ENCODE measurements around the gene ERCC5. TPM values are rescaled to one million over a fixed set of nuclear protein-coding genes. Genes with fewer than 3 reads are reported as not detected.

The ERCC5 gene
- total and polyA plus RNA-seq, 2 donors (not counting 1 experiment from before 2014, with no cell fraction given) = 36.6 to 78.9 TPM

GRCh38 chr13:102904408-102904862 lies 58.6 kb downstream of the ERCC5 start:
- Histone ChIP-seq H4K20me1 (ENCODE audit: control insufficient read depth, extremely low read depth, insufficient read depth, low read length) (no peaks in the 10 kb centered on the region), H3K27ac (ENCODE audit: insufficient read depth, low read length) (no peak overlapping the region), H2AFZ (ENCODE audit: low read length) (no peak overlapping the region), H3K4me1 (ENCODE audit: control insufficient read depth, extremely low read depth, insufficient read depth, low read length) (no peaks in the 10 kb centered on the region), H3K27me3 (ENCODE audit: control insufficient read depth, insufficient read depth, low read length) (no peaks in the 10 kb centered on the region), H3K36me3 (ENCODE audit: control insufficient read depth, insufficient read depth, low read length) (no peaks in the 10 kb centered on the region), H3K4me3 (replicated peaks in 1 of 4; ENCODE audit: control extremely low read depth in 1 of 4, insufficient read depth in 1 of 4, low read depth in 3 of 4, low read length in 4 of 4) (no peak overlapping the region), H3K9me3 (ENCODE audit: control insufficient read depth, insufficient read depth, low read depth, low read length) (no peaks in the 10 kb centered on the region), H3K4me2 (ENCODE audit: extremely low read depth, insufficient read depth, low read length) (no peak overlapping the region), H3K9ac (ENCODE audit: insufficient read depth, low read length) (no peak overlapping the region), H3K79me2 (ENCODE audit: control insufficient read depth, insufficient read depth, low read length) (no peaks in the 10 kb centered on the region)
- no peak for TF ChIP-seq EZH2 (IDR thresholded peaks at IDR 0.05; ENCODE audit: low read length, missing control alignments)
- TF ChIP-seq, protein P1, sequence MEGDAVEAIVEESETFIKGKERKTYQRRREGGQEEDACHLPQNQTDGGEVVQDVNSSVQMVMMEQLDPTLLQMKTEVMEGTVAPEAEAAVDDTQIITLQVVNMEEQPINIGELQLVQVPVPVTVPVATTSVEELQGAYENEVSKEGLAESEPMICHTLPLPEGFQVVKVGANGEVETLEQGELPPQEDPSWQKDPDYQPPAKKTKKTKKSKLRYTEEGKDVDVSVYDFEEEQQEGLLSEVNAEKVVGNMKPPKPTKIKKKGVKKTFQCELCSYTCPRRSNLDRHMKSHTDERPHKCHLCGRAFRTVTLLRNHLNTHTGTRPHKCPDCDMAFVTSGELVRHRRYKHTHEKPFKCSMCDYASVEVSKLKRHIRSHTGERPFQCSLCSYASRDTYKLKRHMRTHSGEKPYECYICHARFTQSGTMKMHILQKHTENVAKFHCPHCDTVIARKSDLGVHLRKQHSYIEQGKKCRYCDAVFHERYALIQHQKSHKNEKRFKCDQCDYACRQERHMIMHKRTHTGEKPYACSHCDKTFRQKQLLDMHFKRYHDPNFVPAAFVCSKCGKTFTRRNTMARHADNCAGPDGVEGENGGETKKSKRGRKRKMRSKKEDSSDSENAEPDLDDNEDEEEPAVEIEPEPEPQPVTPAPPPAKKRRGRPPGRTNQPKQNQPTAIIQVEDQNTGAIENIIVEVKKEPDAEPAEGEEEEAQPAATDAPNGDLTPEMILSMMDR (conservative IDR thresholded peaks at IDR 0.05 in 1 of 2, IDR thresholded peaks at IDR 0.05 in 1 of 2; ENCODE audit: low read depth in 1 of 2, low read length in 2 of 2) = no peak
- no peak for DNase-seq (ENCODE audit: low read depth in 2 of 2)

DNA sequence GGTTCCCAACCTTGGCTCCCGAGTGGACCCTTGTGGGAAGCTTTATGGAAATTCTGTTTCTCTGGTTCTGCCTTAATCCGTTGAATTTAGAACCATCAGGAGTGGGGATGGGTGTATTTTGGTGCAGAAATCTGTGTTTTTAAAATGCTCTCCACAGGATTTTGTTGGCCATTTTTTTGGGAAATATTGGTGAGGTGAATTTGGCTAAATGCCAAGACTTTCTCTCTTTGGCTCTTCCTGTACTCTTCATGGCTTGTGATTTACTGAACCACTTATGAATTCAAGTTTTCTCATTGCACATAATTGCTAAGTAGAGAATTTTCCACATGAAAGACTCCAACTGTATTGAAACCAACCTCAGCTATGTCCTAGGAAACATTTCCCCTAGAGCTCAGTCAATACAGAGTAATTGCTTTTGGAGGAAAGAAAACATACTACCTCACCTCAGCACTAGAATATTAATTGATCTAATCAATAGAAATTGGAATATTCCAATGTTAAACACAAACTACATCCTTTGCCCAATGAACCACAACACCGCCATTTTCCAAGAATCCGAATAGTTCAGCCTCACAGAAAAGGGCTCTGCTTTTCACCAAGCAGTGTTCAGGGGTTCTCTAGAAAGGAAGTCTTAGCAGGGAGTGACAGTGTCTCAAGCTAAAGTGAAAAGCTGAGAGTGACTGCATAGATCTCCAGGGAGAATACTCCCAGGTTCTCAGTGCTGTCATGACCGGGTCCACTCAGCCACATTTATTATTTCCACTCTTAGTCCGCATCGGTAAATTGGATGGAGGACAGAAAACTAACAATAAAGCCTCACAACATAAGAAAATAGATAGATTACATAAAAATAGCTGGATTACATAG lies 60.3 kb downstream of the ERCC5 start:
- Histone ChIP-seq H3K4me1 (ENCODE audit: control insufficient read depth, extremely low read depth, insufficient read depth, low read length) (no peaks in the 10 kb centered on the region), H3K27ac (ENCODE audit: insufficient read depth, low read length) (no peak overlapping the region), H3K4me3 (replicated peaks in 1 of 4; ENCODE audit: control extremely low read depth in 1 of 4, insufficient read depth in 1 of 4, low read depth in 3 of 4, low read length in 4 of 4) (no peak overlapping the region), H3K27me3 (ENCODE audit: control insufficient read depth, insufficient read depth, low read length) (no peaks in the 10 kb centered on the region), H3K9ac (ENCODE audit: insufficient read depth, low read length) (no peak overlapping the region), H2AFZ (ENCODE audit: low read length) (no peak overlapping the region), H3K36me3 (ENCODE audit: control insufficient read depth, insufficient read depth, low read length) (no peaks in the 10 kb centered on the region), H3K9me3 (ENCODE audit: control insufficient read depth, insufficient read depth, low read depth, low read length) (no peaks in the 10 kb centered on the region), H3K79me2 (ENCODE audit: control insufficient read depth, insufficient read depth, low read length) (no peaks in the 10 kb centered on the region), H4K20me1 (ENCODE audit: control insufficient read depth, extremely low read depth, insufficient read depth, low read length) (no peaks in the 10 kb centered on the region), H3K4me2 (ENCODE audit: extremely low read depth, insufficient read depth, low read length) (no peak overlapping the region)
- no peak for DNase-seq (ENCODE audit: low read depth in 2 of 2)
- no peak for TF ChIP-seq EZH2 (IDR thresholded peaks at IDR 0.05; ENCODE audit: low read length, missing control alignments)
- TF ChIP-seq, protein P1 (conservative IDR thresholded peaks at IDR 0.05 in 1 of 2, IDR thresholded peaks at IDR 0.05 in 1 of 2; ENCODE audit: low read depth in 1 of 2, low read length in 2 of 2) = no peak

DNA sequence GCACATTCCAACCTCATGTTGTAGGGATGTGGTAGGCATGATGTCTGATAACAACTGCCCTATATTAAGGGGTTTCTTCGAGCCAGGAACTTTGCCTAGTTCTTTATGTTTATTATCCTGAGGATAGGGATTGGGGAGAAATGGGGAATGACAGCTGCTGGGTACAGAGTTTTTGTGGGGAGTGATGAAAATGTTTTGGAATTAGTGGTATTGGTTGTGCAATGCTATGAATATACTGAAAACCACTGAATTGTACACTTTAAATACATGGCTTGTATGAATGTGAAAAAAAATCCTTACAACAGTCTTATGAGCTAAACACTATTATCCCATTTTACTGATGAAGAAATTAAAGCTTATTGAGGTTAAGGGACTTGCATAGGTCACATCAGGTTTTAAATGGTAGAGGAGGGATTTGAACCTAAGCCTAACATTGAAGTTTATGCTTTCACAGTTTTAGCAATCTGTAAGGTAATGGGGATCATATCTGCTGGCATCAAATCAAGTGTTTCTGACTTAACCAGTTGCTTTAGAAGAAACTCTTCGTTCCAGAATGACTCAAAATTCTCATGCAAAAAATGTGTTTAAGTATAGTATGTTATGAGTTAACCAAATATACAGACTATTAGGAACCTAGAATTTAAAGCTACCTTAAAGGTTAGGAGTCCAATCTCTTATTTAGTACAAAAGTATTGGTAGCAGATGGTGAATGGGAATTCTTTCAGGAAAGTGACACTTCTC lies 61.4 kb downstream of the ERCC5 start:
- no peaks in the 10 kb centered on the region for H3K79me2 ChIP-seq (ENCODE audit: control insufficient read depth, insufficient read depth, low read length)
- no peaks in the 10 kb centered on the region for H4K20me1 ChIP-seq (ENCODE audit: control insufficient read depth, extremely low read depth, insufficient read depth, low read length)
- no peaks in the 10 kb centered on the region for H3K9me3 ChIP-seq (ENCODE audit: control insufficient read depth, insufficient read depth, low read depth, low read length)
- H3K4me3 ChIP-seq (replicated peaks in 1 of 4; ENCODE audit: control extremely low read depth in 1 of 4, insufficient read depth in 1 of 4, low read depth in 3 of 4, low read length in 4 of 4) = no peak overlapping the region
- H3K27me3 ChIP-seq (ENCODE audit: control insufficient read depth, insufficient read depth, low read length) = no peaks in the 10 kb centered on the region
- H3K4me1 ChIP-seq (ENCODE audit: control insufficient read depth, extremely low read depth, insufficient read depth, low read length) = no peaks in the 10 kb centered on the region
- no peak overlapping the region for H2AFZ ChIP-seq (ENCODE audit: low read length)
- no peak overlapping the region for H3K9ac ChIP-seq (ENCODE audit: insufficient read depth, low read length)
- H3K27ac ChIP-seq (ENCODE audit: insufficient read depth, low read length) = no peak overlapping the region
- no peak overlapping the region for H3K4me2 ChIP-seq (ENCODE audit: extremely low read depth, insufficient read depth, low read length)
- TF ChIP-seq, protein P1 (conservative IDR thresholded peaks at IDR 0.05 in 1 of 2, IDR thresholded peaks at IDR 0.05 in 1 of 2; ENCODE audit: low read depth in 1 of 2, low read length in 2 of 2) = no peak
- no peak for TF ChIP-seq EZH2 (IDR thresholded peaks at IDR 0.05; ENCODE audit: low read length, missing control alignments)
- DNase-seq (ENCODE audit: low read depth in 2 of 2) = peak in 1 of 2 donors; percentile 55
- H3K36me3 ChIP-seq (ENCODE audit: control insufficient read depth, insufficient read depth, low read length) = no peaks in the 10 kb centered on the region

All from fibroblast of lung (primary cell).